GM19240 (cell line): Measurements from ENCODE around the gene HEYL.

Experiments used
- DNase-seq: peaks from one replicate; pipeline ENCODE4 v3.0.0; 2011; ENCODE audit warnings: low spot score; ENCODE audit not compliant: insufficient read length

The HEYL gene

GRCh38 chr1:39666772-39667171, 27.3 kb upstream of the HEYL start:
- peak; percentile 72 for DNase-seq

- DNase-seq = no peak
Measured at GRCh38 chr1:39663559-39663958, 24.1 kb upstream of the HEYL start.

- DNase-seq = no peak
Measured at GRCh38 chr1:39662861-39663260, 23.4 kb upstream of the HEYL start.

GRCh38 chr1:39659538-39659937, 20.1 kb upstream of the HEYL start:
- no peak for DNase-seq

- DNase-seq = no peak
Measured at GRCh38 chr1:39659110-39659509, 19.7 kb upstream of the HEYL start.

GRCh38 chr1:39657923-39658485, 18.6 kb upstream of the HEYL start:
- peak; percentile 43 for DNase-seq

GRCh38 chr1:39657402-39657801, 18.0 kb upstream of the HEYL start:
- DNase-seq = no peak

- DNase-seq = no peak
Measured at GRCh38 chr1:39656391-39656790, 16.9 kb upstream of the HEYL start.

GRCh38 chr1:39655578-39656268, 16.3 kb upstream of the HEYL start:
- no peak for DNase-seq

- DNase-seq = no peak
Measured at GRCh38 chr1:39654291-39654690, 14.8 kb upstream of the HEYL start.

- peak; percentile 59 for DNase-seq
Measured at GRCh38 chr1:39653546-39654031, 14.1 kb upstream of the HEYL start.

GRCh38 chr1:39652554-39652953, 13.1 kb upstream of the HEYL start:
- DNase-seq = no peak

- no peak for DNase-seq
Measured at GRCh38 chr1:39652105-39652504, 12.7 kb upstream of the HEYL start.

- no peak for DNase-seq
Measured at GRCh38 chr1:39650431-39650830, 11.0 kb upstream of the HEYL start.

GRCh38 chr1:39649636-39650185, 10.3 kb upstream of the HEYL start:
- DNase-seq = no peak

- DNase-seq = no peak
Measured at GRCh38 chr1:39648496-39648895, 9.1 kb upstream of the HEYL start.

GRCh38 chr1:39647247-39647646, 7.8 kb upstream of the HEYL start:
- no peak for DNase-seq

GRCh38 chr1:39646232-39647081, 7.0 kb upstream of the HEYL start:
- no peak for DNase-seq

GRCh38 chr1:39645411-39646043, 6.1 kb upstream of the HEYL start:
- DNase-seq = no peak

- no peak for DNase-seq
Measured at GRCh38 chr1:39643705-39644104, 4.3 kb upstream of the HEYL start.

- no peak for DNase-seq
Measured at GRCh38 chr1:39642796-39643195, 3.4 kb upstream of the HEYL start.

- DNase-seq = no peak
Measured at GRCh38 chr1:39640861-39641260, 1.4 kb upstream of the HEYL start.
